ENCODE measurements around the gene OGA. TPM values are rescaled to one million over a fixed set of nuclear protein-coding genes. Genes with fewer than 3 reads are reported as not detected.

The OGA gene
- total and polyA plus RNA-seq, 9 of the 15 experiments (the other 6 are each of a cell fraction or from before 2014, with no cell fraction given): 13.5 to 73.5 (median 59.5) TPM

DNA sequence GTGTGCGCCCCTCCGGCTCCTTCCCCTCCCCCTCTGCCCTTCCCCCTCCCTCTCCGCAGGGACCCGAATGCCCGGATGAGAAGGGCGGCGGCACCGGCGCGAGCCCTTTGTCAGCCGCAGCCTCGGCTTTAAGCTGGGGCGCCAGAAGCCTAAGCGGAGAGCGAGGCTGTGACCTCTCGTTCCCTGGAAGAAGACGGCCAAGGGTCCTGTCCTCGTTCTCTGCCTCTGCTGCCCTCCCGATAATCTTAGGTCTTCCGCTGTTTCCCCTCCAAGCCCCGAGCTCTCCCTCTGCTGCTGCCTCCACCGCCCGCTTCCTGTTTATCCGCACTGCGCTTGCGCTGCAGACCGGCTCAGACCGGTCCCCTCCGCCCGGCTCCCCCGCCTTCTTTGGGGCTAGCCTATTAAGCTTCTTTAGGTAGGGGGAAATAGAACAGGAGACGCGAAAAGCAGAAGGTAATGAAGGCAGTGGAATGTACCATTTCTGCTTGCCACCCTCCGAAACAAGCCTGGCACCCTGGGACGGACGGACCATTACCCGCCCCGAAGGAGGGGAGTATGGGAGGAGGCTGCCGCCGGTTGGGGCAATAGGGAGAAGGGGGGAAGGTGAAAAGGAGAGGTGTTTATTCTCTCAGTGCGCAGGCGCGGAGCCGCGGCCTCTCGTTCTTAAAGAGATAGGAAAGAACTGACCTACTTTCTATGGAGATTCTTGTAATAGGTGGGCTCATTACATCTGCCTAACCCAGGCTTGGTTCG, at the start of gene OGA (continued):
- TF ChIP-seq, protein P1, sequence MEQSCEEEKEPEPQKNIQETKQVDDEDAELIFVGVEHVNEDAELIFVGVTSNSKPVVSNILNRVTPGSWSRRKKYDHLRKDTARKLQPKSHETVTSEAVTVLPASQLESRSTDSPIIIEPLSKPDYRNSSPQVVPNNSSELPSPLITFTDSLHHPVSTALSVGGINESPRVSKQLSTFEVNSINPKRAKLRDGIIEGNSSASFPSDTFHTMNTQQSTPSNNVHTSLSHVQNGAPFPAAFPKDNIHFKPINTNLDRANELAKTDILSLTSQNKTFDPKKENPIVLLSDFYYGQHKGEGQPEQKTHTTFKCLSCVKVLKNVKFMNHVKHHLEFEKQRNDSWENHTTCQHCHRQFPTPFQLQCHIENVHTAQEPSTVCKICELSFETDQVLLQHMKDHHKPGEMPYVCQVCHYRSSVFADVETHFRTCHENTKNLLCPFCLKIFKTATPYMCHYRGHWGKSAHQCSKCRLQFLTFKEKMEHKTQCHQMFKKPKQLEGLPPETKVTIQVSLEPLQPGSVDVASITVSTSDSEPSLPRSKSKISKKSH (CRISPR knock-in tag; IDR thresholded peaks at IDR 0.05): no peak
- TF ChIP-seq RBM39 (optimal IDR thresholded peaks at IDR 0.05; ENCODE audit: low read depth, low read length) (no peak), BRD4 (IDR thresholded peaks at IDR 0.05) (peak; percentile 64; the same call in 1 of the 2 replicates), DDX20 (tag; IDR thresholded peaks at IDR 0.05; ENCODE audit: low read depth) (no peak), ZNF253 (CRISPR knock-in tag; conservative IDR thresholded peaks at IDR 0.05) (no peak), MIER1 (IDR thresholded peaks at IDR 0.05; ENCODE audit: low read depth) (no peak), ESRRB (CRISPR knock-in tag; IDR thresholded peaks at IDR 0.05; ENCODE audit: borderline replicate concordance) (no peak), NUFIP1 (IDR thresholded peaks at IDR 0.05; ENCODE audit: partially characterized antibody) (peak; percentile 80), ATF7 (IDR thresholded peaks at IDR 0.05) (peak; percentile 100), SNIP1 (IDR thresholded peaks at IDR 0.05; ENCODE audit: low read depth) (no peak), PHTF2 (CRISPR knock-in tag; IDR thresholded peaks at IDR 0.05) (no peak)

DNA sequence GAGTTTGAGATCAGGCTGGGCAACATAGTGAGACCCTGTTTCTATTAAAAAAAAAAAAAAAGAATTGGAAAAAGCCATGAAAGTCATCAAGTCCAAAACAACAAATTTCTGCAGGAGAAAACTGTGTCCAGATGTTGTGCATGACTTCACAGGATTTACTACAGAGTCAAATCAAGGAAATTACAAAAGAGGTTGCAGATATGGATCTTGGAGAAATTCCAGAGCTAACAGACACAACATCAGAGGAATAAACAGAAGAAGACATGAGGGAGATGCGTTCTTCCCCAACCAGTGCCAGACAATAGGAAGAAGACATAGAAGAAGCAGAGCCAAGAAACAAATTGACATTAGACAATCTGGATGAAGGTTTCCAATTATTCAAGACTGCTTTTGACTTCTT, 49.7 kb upstream of the OGA start:
- in situ Hi-C loops (cut with MboI): no loop called here
- H3K27me3 ChIP-seq (ENCODE audit: control insufficient read depth in 2 of 2, insufficient read depth in 2 of 2, low read length in 2 of 2): no peaks in the 10 kb centered on the region
- no peak overlapping the region for H3K9ac ChIP-seq (ENCODE audit: insufficient read depth in 1 of 2, low read depth in 2 of 2, low read length in 2 of 2)
- no peaks in the 10 kb centered on the region for H4K20me1 ChIP-seq (replicated peaks; ENCODE audit: control insufficient read depth, insufficient read depth, low read length)
- CTCF ChIA-PET (ENCODE audit: low intra/inter-chr PET ratio): no interaction called here
- H3K4me2 ChIP-seq (ENCODE audit: insufficient read depth, low read length): no peak overlapping the region
- no peak overlapping the region for H2AFZ ChIP-seq (ENCODE audit: low read depth, low read length)
- H3K4me3 ChIP-seq: no peak overlapping the region
- no peak for DNase-seq (ENCODE audit: extremely low read depth in 1 of 4, low spot score in 3 of 4)
- no CpG with 5 or more reads among the region's 1 CpG for WGBS (ENCODE audit: insufficient coverage, low coverage, missing lambda C conversion rate)
- H3K4me1 ChIP-seq (replicated peaks in 1 of 2; ENCODE audit: control insufficient read depth in 2 of 2, insufficient read depth in 2 of 2, low read length in 2 of 2): no peaks in the 10 kb centered on the region
- POLR2A ChIA-PET: no interaction called here
- no TSS peak for BruUV-seq (replicated peaks)
- H3K79me2 ChIP-seq (ENCODE audit: control insufficient read depth, insufficient read depth, low read length): no peaks in the 10 kb centered on the region
- H3K9me1 ChIP-seq (ENCODE audit: control insufficient read depth, insufficient read depth, low read length): no peaks in the 10 kb centered on the region
- no peak for ATAC-seq
- H3K36me3 ChIP-seq (ENCODE audit: control insufficient read depth, insufficient read depth, low read length): no peaks in the 10 kb centered on the region
- no peak for FAIRE-seq
- intact Hi-C loops (cut with micrococcal nuclease): no loop called here
- H3K27ac ChIP-seq (ENCODE audit: extremely low read depth, low read depth, low read length): no peak overlapping the region
- H3K9me3 ChIP-seq (replicated peaks; ENCODE audit: control insufficient read depth, insufficient read depth, low read depth, low read length): no peaks in the 10 kb centered on the region
- no peak for TF ChIP-seq U2AF2 (optimal IDR thresholded peaks at IDR 0.05; ENCODE audit: low read depth, low read length)
- no peak for TF ChIP-seq MCM7 (IDR thresholded peaks at IDR 0.05)
- TF ChIP-seq, protein P2, sequence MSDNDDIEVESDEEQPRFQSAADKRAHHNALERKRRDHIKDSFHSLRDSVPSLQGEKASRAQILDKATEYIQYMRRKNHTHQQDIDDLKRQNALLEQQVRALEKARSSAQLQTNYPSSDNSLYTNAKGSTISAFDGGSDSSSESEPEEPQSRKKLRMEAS (CRISPR knock-in tag; IDR thresholded peaks at IDR 0.05): no peak
- TF ChIP-seq ZNF584 (CRISPR knock-in tag; IDR thresholded peaks at IDR 0.05; ENCODE audit: low read depth): no peak
- TF ChIP-seq, protein P3, sequence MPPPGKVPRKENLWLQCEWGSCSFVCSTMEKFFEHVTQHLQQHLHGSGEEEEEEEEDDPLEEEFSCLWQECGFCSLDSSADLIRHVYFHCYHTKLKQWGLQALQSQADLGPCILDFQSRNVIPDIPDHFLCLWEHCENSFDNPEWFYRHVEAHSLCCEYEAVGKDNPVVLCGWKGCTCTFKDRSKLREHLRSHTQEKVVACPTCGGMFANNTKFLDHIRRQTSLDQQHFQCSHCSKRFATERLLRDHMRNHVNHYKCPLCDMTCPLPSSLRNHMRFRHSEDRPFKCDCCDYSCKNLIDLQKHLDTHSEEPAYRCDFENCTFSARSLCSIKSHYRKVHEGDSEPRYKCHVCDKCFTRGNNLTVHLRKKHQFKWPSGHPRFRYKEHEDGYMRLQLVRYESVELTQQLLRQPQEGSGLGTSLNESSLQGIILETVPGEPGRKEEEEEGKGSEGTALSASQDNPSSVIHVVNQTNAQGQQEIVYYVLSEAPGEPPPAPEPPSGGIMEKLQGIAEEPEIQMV (tag; conservative IDR thresholded peaks at IDR 0.05; ENCODE audit: low read depth): no peak
- TF ChIP-seq, protein P4, sequence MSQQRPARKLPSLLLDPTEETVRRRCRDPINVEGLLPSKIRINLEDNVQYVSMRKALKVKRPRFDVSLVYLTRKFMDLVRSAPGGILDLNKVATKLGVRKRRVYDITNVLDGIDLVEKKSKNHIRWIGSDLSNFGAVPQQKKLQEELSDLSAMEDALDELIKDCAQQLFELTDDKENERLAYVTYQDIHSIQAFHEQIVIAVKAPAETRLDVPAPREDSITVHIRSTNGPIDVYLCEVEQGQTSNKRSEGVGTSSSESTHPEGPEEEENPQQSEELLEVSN (IDR thresholded peaks at IDR 0.05; ENCODE audit: borderline replicate concordance in 1 of 2, extremely low read depth in 1 of 2, insufficient read depth in 1 of 2, insufficient read length in 1 of 2, low read depth in 1 of 2, low read length in 1 of 2, poor library complexity in 1 of 2, severe bottlenecking in 1 of 2): no peak
- no peak for TF ChIP-seq PHB2 (IDR thresholded peaks at IDR 0.05; ENCODE audit: low read depth)

Data from K562 (cell line).